Coronary artery (tissue), 2 donors: ENCODE data around the gene VGLL4.
A peak's percentile ranks its signal among the peaks of the same experiment; 100 is the strongest.

Experiments used
- DNase-seq: peaks from one replicate; pipeline ENCODE4 v3.0.0-alpha.2; 2017; ENCODE audit warnings: low spot score
- H3K27ac ChIP-seq, 2 donors: fragments of 200-600 bp; sonication (generic); one replicate each; pipeline ENCODE4 v1.5.1; 2016 to 2019
- H3K4me3 ChIP-seq: fragments of 200-600 bp; sonication (generic); 2 replicates; pipeline ENCODE4 v1.5.1; 2016; ENCODE audit warnings: mild to moderate bottlenecking, moderate library complexity
- TF ChIP-seq, protein P1 (sequence below): fragments of 200-600 bp; sonication (generic); IDR thresholded peaks from one replicate; pipeline ENCODE4 v1.5.1; 2019; ENCODE audit warnings: antibody characterized with exemption

Gene VGLL4

DNA sequence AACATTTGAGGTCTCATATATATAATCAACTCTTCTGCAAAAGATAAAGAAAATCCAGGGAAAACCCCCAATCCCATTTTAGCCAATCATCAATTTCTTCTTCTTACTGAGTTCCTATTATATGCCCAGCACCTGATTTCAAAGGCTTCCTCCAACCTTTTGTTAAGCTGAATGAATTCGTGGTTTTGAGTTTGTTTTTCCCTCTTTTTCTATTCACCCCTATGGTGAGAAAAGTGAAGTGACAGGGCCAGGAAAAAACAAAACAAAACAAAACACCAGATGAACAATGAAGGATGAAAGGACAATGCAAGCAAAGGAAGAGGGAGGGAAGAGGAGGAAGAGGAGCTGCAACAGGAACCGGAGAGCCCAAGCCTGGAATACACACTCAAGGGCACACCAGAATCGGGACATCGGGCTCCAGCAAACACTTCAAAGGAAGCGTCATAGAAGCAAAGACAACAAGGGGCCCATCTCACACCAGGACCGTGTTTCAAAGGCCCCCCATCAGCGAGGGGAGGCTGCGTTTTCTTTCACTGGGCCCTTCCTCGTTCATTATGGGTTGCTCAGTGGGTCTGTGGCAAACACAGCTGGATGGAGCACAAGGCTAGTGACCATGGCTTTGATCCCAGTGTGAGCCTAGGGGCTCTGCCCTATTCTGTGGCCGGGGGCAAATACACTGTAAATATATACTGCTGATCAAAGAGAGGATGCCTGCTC lies 50.2 kb downstream of the VGLL4 start:
- Histone ChIP-seq H3K4me3 (no peak overlapping the region), H3K27ac (peak overlapping the region; percentile 81 to 90)
- TF ChIP-seq, protein P1, sequence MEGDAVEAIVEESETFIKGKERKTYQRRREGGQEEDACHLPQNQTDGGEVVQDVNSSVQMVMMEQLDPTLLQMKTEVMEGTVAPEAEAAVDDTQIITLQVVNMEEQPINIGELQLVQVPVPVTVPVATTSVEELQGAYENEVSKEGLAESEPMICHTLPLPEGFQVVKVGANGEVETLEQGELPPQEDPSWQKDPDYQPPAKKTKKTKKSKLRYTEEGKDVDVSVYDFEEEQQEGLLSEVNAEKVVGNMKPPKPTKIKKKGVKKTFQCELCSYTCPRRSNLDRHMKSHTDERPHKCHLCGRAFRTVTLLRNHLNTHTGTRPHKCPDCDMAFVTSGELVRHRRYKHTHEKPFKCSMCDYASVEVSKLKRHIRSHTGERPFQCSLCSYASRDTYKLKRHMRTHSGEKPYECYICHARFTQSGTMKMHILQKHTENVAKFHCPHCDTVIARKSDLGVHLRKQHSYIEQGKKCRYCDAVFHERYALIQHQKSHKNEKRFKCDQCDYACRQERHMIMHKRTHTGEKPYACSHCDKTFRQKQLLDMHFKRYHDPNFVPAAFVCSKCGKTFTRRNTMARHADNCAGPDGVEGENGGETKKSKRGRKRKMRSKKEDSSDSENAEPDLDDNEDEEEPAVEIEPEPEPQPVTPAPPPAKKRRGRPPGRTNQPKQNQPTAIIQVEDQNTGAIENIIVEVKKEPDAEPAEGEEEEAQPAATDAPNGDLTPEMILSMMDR, result no peak
- DNase-seq, result no peak

DNA sequence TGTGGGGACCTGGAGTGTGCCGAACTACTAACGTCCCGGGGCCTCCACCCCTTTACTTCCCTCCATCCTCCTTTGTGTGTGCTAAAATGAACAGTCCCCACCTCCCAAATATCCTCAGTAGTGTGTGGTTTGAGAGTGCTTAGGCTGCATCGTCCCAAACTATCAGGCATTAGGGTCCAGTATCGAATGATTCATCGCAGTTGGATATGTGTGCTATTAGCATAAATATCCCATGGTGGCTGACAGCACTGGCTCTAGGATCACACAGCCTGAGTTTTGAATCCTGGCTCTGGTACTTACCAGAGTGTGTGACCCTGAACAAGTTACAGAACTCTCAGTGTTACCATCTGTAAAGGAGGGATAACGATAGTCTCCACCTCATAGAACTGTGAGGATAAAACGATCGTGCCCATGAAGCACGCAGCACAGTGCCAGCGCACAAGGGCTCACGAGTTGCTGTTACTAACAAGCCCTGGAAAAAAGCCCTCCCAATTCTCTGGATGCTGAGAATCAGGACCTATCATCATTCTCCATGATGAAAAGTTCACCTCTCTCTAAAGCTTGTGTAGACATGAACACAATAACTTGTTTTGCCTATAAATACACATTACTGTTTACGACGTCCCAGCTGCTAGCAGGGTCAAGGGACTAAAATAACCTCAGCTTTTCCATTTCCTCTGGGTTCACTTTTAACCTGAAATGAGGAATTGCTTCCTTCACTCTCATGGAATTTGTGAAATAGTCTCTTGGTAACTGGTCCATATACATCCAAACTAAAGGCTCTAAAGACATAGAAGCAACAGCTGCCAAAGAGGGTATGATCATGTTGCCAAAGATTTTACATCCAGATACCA lies 51.0 kb downstream of the VGLL4 start:
- H3K27ac ChIP-seq, result peak overlapping the region; percentile 81 to 90
- TF ChIP-seq, protein P1, result no peak
- no peak for DNase-seq
- peak overlapping the region; percentile 55 for H3K4me3 ChIP-seq

DNA sequence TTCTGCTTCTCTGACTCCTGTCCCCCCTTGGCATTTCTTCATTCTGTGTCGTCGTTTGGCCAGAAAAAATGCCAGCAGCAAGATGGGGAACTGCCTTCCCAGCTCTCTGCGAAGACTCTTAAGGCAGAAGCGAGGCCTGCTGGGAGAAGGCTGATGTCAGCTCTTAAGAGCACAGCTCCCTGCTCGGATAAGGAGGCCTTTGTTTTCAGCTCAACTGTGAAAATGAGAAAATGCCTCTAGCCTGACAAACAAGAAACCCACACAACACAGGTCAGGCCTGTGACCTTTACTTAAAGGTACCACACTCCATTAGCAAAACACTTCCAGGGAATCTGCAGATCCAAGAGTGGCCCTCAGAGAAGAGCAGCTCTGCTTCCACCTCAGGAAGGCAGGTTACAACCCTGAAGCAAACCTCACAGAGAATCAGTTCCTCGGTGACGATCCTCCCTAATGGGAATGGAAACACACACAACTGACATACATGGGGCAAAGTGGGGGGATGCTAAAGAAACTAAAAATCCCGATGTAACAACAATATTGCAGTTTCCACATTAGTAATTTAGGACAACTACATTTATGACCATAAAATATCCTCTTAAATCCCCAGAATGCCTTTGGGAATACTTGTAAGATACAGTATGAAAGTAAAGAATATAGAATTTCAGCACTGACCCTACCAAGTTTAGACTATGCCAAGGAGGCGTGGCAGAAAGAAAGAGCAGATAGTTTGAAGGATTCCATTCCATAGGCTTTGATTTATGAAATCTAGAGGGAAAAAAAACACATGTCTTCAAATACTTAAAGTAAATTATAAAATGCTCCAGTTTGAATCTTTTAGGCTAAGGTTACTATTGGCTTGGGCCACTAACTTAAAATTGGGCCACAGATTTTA lies 52.1 kb downstream of the VGLL4 start:
- TF ChIP-seq, protein P1, result no peak
- Histone ChIP-seq H3K27ac (peak overlapping the region; percentile 81 to 90), H3K4me3 (peak overlapping the region; percentile 55)
- DNase-seq, result peak; percentile 80

DNA sequence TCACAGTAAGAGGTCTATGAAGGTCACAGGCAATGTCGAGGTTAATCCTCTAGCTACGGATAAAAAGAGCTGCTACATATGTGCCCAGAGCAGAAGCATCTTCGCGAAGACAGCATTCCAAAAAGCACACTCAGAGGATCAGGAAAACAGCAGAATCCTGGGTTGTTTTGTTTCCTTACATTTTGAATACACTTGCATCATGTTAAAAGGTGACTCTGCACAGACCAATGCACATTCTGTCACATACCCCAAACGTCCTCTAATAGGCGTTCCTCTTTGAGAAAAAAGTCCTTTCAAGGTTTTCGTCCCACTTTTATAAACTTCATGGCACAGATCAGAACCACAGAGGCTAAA lies 52.7 kb downstream of the VGLL4 start:
- H3K27ac ChIP-seq, result peak overlapping the region; percentile 81 to 90
- peak overlapping the region; percentile 13 for H3K4me3 ChIP-seq
- TF ChIP-seq, protein P1, result no peak
- DNase-seq, result no peak

DNA sequence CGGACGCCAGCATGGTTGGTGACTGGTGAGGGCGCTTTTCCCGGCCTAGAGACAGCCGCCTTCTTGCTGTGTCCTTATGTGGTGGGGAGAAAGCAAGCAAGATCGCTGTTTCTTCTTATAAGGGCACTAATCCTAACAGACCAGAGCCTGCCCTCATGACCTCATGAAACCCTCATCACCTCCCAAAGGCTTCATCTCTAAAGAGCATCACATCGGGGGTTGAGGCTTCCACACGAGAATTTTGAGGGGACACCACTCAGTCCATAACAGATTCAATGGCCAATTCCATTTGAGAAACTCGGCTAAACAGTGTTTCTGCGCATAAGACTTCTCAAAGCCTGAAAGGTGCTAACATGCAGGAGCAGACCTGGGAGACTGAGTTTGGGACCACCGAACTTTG lies 54.0 kb downstream of the VGLL4 start:
- peak overlapping the region; percentile 81 to 90 for H3K27ac ChIP-seq
- H3K4me3 ChIP-seq, result peak overlapping the region; percentile 12
- TF ChIP-seq, protein P1, result no peak
- DNase-seq, result peak; percentile 74

DNA sequence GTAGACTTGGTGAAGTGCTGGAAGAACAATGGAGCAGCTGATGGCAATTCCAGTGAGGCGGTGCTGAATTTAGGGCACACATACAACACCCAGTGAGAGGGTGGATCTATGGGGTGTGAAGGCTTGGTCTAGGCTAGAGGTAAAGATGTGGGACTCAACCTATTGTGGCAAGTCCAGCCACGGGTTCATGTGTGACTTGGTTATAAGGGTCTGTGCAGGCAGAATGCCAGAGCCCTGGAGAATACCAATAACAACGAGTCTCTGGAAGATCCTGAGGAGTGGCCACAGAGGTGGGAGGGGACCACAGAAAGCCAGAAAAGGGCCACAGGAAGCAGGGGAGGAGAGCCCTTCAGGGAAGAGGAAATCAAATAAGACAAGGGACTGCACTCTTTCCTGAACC lies 55.0 kb downstream of the VGLL4 start:
- no peak for DNase-seq
- H3K4me3 ChIP-seq, result no peak overlapping the region
- H3K27ac ChIP-seq, result peak overlapping the region; percentile 81 to 90
- TF ChIP-seq, protein P1, result no peak
